OCI-LY3 (cell line): ENCODE measurements around the gene MCRIP2.
"Not testable (repeated sequence)": the region's sequence is repeated elsewhere in the genome, so short reads cannot be mapped to it uniquely, and the experiment has no call there.

ENCODE experiments used
- H2AFZ ChIP-seq: fragments of 200-600, 300-600 bp; shearing (Covaris generic); 2 replicates; pipeline ENCODE4 v1.6.0; 2014; ENCODE audit warnings: antibody characterized with exemption, low read depth, low read length
- H3K27ac ChIP-seq: fragments of 200-600, 300-600 bp; sonication (generic); 2 replicates; pipeline ENCODE4 v1.5.1; 2014; ENCODE audit warnings: mild to moderate bottlenecking, low read length, moderate library complexity, mixed read lengths
- H3K27me3 ChIP-seq: fragments of 200-600, 300-600 bp; sonication (generic); 2 replicates; pipeline ENCODE4 v1.6.1; 2014; ENCODE audit warnings: low read depth, low read length, mixed read lengths
- H3K36me3 ChIP-seq: fragments of 200-600, 300-600 bp; sonication (generic); replicated peaks from 2 replicates; pipeline ENCODE3; 2014; ENCODE audit warnings: low read depth, low read length, mixed read lengths
- H3K4me1 ChIP-seq: fragments of 300-600, 200-600 bp; sonication (generic); 2 replicates; pipeline ENCODE4 v1.6.1; 2014; ENCODE audit warnings: low read length, mixed read lengths
- H3K4me2 ChIP-seq: fragments of 200-600, 300-600 bp; sonication (generic); 2 replicates; pipeline ENCODE4 v1.6.1; 2014; ENCODE audit warnings: low read length, mixed read lengths
- H3K4me3 ChIP-seq: fragments of 300-600, 200-600 bp; sonication (generic); 2 replicates; pipeline ENCODE4 v1.5.1; 2014; ENCODE audit warnings: antibody characterized with exemption, mild to moderate bottlenecking, low read length, moderate library complexity
- H3K79me2 ChIP-seq: fragments of 300-600, 200-600 bp; shearing (Covaris generic); 2 replicates; pipeline ENCODE4 v1.6.1; 2014; ENCODE audit warnings: mild to moderate bottlenecking, low read length, mixed read lengths
- H3K9ac ChIP-seq: fragments of 300-600, 200-600 bp; shearing (Covaris generic); 2 replicates; pipeline ENCODE4 v1.6.0; 2014; ENCODE audit warnings: mild to moderate bottlenecking, low read length, moderate library complexity
- H3K9me3 ChIP-seq: fragments of 200-600, 300-600 bp; shearing (Covaris generic); 2 replicates; pipeline ENCODE4 v1.6.1; 2014; ENCODE audit warnings: low read length, mixed read lengths; ENCODE audit not compliant: insufficient read depth
- H4K20me1 ChIP-seq: fragments of 200-600, 300-600 bp; sonication (generic); 2 replicates; pipeline ENCODE4 v1.6.1; 2016; ENCODE audit warnings: low read length, mixed read lengths; ENCODE audit not compliant: insufficient read depth
- EZH2phosphoT487 ChIP-seq: fragments of 200-600 bp; shearing (Covaris generic); IDR thresholded peaks from 2 replicates; pipeline ENCODE4 v1.6.1; 2018; ENCODE audit warnings: antibody characterized with exemption, mixed run types, low read depth
- TF ChIP-seq, protein P1 (sequence below): fragments of 200-600, 300-600 bp; sonication (generic); IDR thresholded peaks from 2 replicates; pipeline ENCODE4 v1.5.1; 2014; ENCODE audit warnings: antibody characterized with exemption, low read length, low read depth

The MCRIP2 gene

DNA sequence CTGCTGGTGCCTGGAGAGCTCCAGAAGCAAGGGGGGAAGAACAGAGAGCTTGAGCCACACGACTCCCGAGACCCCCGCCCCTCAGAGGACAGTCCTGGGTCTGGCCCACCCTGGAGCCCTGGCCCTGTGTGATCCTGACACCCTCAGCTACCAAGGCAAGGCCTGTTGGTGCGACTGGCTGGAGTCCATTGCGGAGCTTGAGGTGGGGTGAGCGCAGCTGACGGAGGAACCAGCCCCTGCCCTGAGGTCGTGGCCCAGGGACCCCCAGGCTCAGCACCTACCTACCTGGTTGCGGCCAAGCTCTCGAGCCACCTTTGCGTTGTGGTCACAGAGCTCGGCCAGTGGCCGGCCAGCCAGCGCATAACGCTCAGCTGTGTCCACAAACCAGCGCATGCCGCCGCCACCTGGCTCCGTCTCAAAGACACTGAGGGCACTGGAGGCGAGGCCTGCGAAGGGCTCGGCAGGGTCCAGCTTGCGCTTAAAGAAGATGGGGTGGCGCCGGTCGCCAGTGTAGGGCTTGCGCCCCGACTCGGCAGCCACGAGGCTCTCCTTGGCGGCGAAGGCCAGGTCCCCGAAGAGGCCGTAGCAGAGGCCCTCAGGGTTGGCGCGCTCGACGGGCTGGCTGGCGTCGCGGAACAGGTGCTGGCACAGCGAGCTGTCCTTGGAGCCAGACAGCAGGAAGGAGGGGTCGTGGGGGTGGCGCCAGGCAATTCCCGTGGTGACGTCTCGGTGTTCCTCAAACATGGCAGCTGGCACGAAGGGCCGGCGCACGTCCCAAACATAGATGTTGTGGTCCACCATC, 45.0 kb downstream of the MCRIP2 start:
- TF ChIP-seq, protein P1, sequence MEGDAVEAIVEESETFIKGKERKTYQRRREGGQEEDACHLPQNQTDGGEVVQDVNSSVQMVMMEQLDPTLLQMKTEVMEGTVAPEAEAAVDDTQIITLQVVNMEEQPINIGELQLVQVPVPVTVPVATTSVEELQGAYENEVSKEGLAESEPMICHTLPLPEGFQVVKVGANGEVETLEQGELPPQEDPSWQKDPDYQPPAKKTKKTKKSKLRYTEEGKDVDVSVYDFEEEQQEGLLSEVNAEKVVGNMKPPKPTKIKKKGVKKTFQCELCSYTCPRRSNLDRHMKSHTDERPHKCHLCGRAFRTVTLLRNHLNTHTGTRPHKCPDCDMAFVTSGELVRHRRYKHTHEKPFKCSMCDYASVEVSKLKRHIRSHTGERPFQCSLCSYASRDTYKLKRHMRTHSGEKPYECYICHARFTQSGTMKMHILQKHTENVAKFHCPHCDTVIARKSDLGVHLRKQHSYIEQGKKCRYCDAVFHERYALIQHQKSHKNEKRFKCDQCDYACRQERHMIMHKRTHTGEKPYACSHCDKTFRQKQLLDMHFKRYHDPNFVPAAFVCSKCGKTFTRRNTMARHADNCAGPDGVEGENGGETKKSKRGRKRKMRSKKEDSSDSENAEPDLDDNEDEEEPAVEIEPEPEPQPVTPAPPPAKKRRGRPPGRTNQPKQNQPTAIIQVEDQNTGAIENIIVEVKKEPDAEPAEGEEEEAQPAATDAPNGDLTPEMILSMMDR = no peak
- no peak for TF ChIP-seq EZH2phosphoT487
- H2AFZ ChIP-seq = no peak overlapping the region
- H3K9me3 ChIP-seq = no peaks in the 10 kb centered on the region
- H3K4me3 ChIP-seq = no peak overlapping the region
- peaks cover 17% of the 10 kb centered on the region for H3K36me3 ChIP-seq
- H4K20me1 ChIP-seq = no peaks in the 10 kb centered on the region
- peaks cover 38% of the 10 kb centered on the region for H3K79me2 ChIP-seq
- H3K27ac ChIP-seq = no peak overlapping the region
- H3K4me2 ChIP-seq = no peak overlapping the region
- H3K9ac ChIP-seq = no peak overlapping the region
- no peaks in the 10 kb centered on the region for H3K27me3 ChIP-seq
- peaks cover 17% of the 10 kb centered on the region for H3K4me1 ChIP-seq

DNA sequence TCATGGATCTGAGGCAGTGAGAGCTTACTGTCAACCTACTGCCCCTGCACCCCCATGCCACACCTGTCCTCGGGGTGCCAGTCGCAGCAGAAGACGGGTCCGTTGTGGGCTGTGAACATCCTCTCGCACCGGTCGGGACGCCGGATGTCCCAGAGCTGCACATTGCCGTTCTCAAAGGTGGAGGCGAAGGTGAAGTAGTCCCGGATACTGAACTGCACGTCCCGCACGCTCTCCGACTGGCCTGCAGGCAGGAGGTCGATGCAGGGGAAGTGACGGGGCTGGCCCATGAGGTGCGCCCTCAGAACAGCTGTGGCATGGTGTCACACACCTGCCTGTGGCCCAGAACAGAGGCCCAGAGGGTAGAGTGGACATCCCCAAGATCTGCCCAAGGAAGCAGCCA, 45.9 kb downstream of the MCRIP2 start:
- no peaks in the 10 kb centered on the region for H3K27me3 ChIP-seq
- H3K4me2 ChIP-seq = no peak overlapping the region
- no peaks in the 10 kb centered on the region for H4K20me1 ChIP-seq
- H2AFZ ChIP-seq = no peak overlapping the region
- H3K9ac ChIP-seq = no peak overlapping the region
- H3K9me3 ChIP-seq = no peaks in the 10 kb centered on the region
- H3K27ac ChIP-seq = no peak overlapping the region
- peaks cover 9% of the 10 kb centered on the region for H3K36me3 ChIP-seq
- no peak for TF ChIP-seq EZH2phosphoT487
- TF ChIP-seq, protein P1 = no peak
- peaks cover 16% of the 10 kb centered on the region for H3K4me1 ChIP-seq
- peaks cover 30% of the 10 kb centered on the region for H3K79me2 ChIP-seq
- H3K4me3 ChIP-seq = no peak overlapping the region

DNA sequence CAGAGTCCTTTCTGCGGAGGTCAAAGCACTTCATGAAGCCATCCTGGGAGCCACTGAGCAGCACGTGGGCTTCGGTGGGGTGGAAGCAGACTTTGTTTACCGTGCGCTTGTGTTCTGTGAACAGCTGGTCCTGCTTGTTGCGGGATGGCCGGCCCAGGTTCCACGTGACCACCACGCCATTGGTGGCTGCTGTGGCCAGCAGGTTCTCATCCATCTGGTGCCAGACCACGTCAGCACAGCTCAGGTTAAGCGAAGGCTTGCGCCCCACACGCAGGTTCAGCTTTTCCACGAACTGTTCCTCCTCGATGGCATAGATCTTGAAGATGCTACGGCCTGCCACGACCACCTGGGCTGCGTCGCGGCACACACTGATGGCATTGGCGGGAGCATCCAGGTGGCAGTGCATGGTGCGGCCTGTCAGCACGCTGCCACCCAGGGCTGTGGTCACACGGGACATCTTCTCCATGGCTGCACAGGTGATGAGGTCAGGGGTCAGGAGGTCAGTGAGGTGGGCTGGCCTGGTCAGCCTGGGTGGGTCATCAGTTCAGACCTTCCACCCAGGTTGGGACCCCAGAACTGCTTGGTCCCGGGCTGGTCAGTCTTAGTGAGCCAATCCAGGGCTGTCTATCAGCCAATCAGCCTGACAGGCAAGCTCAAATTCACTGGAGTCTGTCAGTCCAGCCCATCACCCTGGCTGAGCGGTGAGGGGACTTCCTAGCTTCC, 47.7 kb downstream of the MCRIP2 start:
- Histone ChIP-seq H3K9me3 (no peaks in the 10 kb centered on the region), H2AFZ (no peak overlapping the region), H3K27me3 (no peaks in the 10 kb centered on the region), H3K9ac (peak overlapping the region; percentile 81), H3K27ac (no peak overlapping the region; the same call in 1 of the 2 replicates), H3K4me2 (peak overlapping the region; percentile 84), H4K20me1 (no peaks in the 10 kb centered on the region), H3K79me2 (peaks cover 15% of the 10 kb centered on the region), H3K4me1 (peaks cover 9% of the 10 kb centered on the region), H3K36me3 (peaks cover 3% of the 10 kb centered on the region), H3K4me3 (peak overlapping the region; percentile 93)
- no peak for TF ChIP-seq EZH2phosphoT487

DNA sequence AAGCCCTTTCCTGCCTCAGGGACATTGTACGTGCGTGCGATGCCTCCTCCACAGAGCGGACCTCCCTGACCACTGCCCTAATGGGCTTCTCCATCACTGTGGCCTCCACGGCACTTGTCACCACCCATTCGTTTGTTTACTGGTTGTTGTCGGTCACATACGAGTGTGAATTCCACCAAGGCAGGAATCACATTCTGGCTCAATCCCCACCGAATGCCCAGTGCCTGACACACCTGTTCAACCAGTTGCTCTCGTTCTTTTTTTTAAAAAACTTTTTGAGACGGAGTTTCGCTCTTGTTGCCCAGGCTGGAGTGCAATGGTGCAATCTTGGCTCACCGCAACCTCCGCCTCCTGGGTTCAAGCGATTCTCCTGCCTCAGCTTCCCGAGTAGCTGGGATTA, 49.6 kb downstream of the MCRIP2 start:
- not testable (repeated sequence) for H2AFZ ChIP-seq, H3K9me3 ChIP-seq, H3K4me1 ChIP-seq, H3K9ac ChIP-seq, H3K36me3 ChIP-seq, H3K27me3 ChIP-seq, H3K4me3 ChIP-seq, H3K4me2 ChIP-seq, H4K20me1 ChIP-seq, H3K27ac ChIP-seq
- H3K79me2 ChIP-seq = peaks cover 15% of the 10 kb centered on the region
